ENCODE data around the gene CAMK1D. TPM values are rescaled to one million over a fixed set of nuclear protein-coding genes. Genes with fewer than 3 reads are reported as not detected.
"Not testable (repeated sequence)": the region's sequence is repeated elsewhere in the genome, so short reads cannot be mapped to it uniquely, and the experiment has no call there.

CAMK1D gene
- total RNA-seq, 2 experiments from 2014 or later: 28.8 to 35.3 TPM

DNA sequence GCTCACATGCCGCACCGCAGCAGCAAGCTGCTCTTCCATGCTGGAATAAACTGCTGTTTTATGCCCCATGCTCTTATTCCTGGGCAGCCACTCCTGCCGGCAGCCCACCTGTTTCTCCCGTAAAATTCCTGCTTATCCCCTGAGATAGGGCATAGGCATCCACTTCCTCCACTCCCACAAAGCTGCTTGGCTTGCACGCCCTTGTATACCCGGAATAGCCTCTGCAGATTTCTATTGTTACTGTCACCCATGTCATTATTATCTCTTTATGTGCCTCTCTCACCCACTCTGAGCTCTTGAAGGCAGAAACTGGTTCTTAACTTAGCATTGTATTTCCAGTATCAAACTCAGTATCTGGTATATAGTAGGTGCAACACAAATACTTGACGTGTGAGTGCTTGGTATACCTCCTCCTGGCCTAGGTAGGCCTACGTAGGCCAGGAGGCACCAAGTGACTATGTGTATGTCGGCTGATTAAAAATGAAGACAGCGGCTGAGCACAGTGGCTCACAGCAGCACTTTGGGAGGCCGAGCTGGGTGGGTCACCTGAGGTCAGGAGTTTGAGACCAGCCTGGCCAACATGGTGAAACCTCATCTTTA is 458.8 kb downstream of the CAMK1D start:
- Mint-ChIP-seq H3K27me3 (no peaks in the 10 kb centered on the region), H3K4me1 (ENCODE audit: low read depth) (no peaks in the 10 kb centered on the region), H3K27ac (no peak overlapping the region), H3K4me3 (no peak overlapping the region), H3K36me3 (ENCODE audit: low read depth) (peaks cover 51% of the 10 kb centered on the region), H3K9me3 (no peaks in the 10 kb centered on the region)
- intact Hi-C loops (cut with DNase I, micrococcal nuclease): no loop called here
- no peaks in the 10 kb centered on the region for H3K4me1 ChIP-seq (ENCODE audit: insufficient read depth, low read length)
- no peak overlapping the region for H3K27ac ChIP-seq (ENCODE audit: low read depth in 1 of 2, low read length in 2 of 2)
- CTCF ChIA-PET: no interaction called here
- H3K4me3 ChIP-seq (ENCODE audit: low read length): no peak overlapping the region
- DNase-seq (no peak), ATAC-seq (ENCODE audit: poor library complexity) (no peak)
- H3K27me3 ChIP-seq (ENCODE audit: control insufficient read depth in 1 of 2, insufficient read depth in 2 of 2, low read length in 2 of 2): no peaks in the 10 kb centered on the region
- POLR2A ChIA-PET: no interaction called here
- H3K9me3 ChIP-seq (ENCODE audit: control insufficient read depth in 1 of 2, insufficient read depth in 1 of 2, low read length in 2 of 2): peaks cover 0 to 17% of the 10 kb centered on the region in 2 experiments
- peaks cover 3% of the 10 kb centered on the region for H3K36me3 ChIP-seq (ENCODE audit: insufficient read depth, low read length)
- TF ChIP-seq, protein P1, sequence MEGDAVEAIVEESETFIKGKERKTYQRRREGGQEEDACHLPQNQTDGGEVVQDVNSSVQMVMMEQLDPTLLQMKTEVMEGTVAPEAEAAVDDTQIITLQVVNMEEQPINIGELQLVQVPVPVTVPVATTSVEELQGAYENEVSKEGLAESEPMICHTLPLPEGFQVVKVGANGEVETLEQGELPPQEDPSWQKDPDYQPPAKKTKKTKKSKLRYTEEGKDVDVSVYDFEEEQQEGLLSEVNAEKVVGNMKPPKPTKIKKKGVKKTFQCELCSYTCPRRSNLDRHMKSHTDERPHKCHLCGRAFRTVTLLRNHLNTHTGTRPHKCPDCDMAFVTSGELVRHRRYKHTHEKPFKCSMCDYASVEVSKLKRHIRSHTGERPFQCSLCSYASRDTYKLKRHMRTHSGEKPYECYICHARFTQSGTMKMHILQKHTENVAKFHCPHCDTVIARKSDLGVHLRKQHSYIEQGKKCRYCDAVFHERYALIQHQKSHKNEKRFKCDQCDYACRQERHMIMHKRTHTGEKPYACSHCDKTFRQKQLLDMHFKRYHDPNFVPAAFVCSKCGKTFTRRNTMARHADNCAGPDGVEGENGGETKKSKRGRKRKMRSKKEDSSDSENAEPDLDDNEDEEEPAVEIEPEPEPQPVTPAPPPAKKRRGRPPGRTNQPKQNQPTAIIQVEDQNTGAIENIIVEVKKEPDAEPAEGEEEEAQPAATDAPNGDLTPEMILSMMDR (IDR thresholded peaks at IDR 0.05): no peak

DNA sequence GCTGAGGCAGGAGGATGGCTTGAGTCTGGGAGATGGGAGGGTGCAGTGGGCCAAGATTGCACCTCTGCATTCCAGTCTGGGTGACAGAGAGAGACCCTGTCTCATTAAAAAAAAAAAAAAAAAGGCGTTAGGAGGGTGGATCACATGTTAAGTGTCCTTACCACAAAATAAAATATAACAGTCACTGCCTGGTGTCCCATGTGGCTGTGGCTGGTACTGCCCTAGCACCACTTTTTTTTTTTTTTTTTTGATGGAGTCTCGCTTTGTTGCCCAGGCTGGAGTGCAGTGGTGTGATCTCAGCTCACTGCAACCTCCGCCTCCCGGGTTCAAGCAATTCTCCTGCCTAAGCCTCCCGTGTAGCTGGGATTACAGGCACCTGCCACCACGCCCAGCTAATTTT is 460.7 kb downstream of the CAMK1D start:
- ATAC-seq (ENCODE audit: poor library complexity); H3K27me3 Mint-ChIP-seq; intact Hi-C loops (cut with DNase I, micrococcal nuclease); H3K4me3 ChIP-seq (ENCODE audit: low read length); CTCF ChIA-PET; H3K27ac Mint-ChIP-seq; POLR2A ChIA-PET; DNase-seq; H3K27ac ChIP-seq (ENCODE audit: low read depth in 1 of 2, low read length in 2 of 2); H3K4me1 ChIP-seq (ENCODE audit: insufficient read depth, low read length); H3K4me1 Mint-ChIP-seq (ENCODE audit: low read depth); H3K9me3 Mint-ChIP-seq; H3K27me3 ChIP-seq (ENCODE audit: control insufficient read depth in 1 of 2, insufficient read depth in 2 of 2, low read length in 2 of 2); H3K4me3 Mint-ChIP-seq: not testable (repeated sequence)
- peaks cover 71% of the 10 kb centered on the region for H3K36me3 Mint-ChIP-seq (ENCODE audit: low read depth)
- H3K36me3 ChIP-seq (ENCODE audit: insufficient read depth, low read length): peaks cover 17% of the 10 kb centered on the region
- H3K9me3 ChIP-seq (ENCODE audit: control insufficient read depth in 1 of 2, insufficient read depth in 1 of 2, low read length in 2 of 2): peaks cover 0 to 28% of the 10 kb centered on the region in 2 experiments

DNA sequence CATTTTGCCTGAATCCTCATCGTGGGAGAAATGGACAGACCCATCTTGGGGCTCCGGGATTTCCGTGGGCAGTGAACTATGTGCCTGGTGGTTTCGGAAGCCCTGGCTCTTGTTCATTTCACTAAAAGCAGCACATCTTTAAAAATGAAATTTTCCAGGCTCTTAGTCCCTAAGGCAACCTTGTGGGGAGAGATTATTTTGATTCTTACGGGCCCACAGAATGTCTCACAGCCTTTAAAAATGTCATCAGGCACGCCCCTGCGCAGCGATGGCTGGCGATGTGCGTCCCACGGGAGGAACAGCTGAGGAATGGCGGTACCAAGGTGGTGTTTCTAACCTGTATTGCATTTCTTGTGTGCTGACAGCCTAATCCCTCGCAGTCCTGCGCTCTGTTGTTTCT is 462.5 kb downstream of the CAMK1D start:
- POLR2A ChIA-PET: no interaction called here
- Mint-ChIP-seq H3K4me3 (no peak overlapping the region), H3K27me3 (no peaks in the 10 kb centered on the region), H3K36me3 (ENCODE audit: low read depth) (peaks cover 83% of the 10 kb centered on the region), H3K9me3 (peaks cover 6% of the 10 kb centered on the region), H3K4me1 (ENCODE audit: low read depth) (no peaks in the 10 kb centered on the region), H3K27ac (no peak overlapping the region)
- Histone ChIP-seq H3K27ac (ENCODE audit: low read depth in 1 of 2, low read length in 2 of 2) (no peak overlapping the region), H3K4me1 (ENCODE audit: insufficient read depth, low read length) (no peaks in the 10 kb centered on the region), H3K4me3 (ENCODE audit: low read length) (no peak overlapping the region), H3K36me3 (ENCODE audit: insufficient read depth, low read length) (peaks cover 20% of the 10 kb centered on the region), H3K27me3 (ENCODE audit: control insufficient read depth in 1 of 2, insufficient read depth in 2 of 2, low read length in 2 of 2) (no peaks in the 10 kb centered on the region), H3K9me3 (ENCODE audit: control insufficient read depth in 1 of 2, insufficient read depth in 1 of 2, low read length in 2 of 2) (peaks cover 0 to 28% of the 10 kb centered on the region in 2 experiments)
- ATAC-seq (ENCODE audit: poor library complexity): no peak
- CTCF ChIA-PET: no interaction called here
- DNase-seq: no peak
- intact Hi-C loops (cut with DNase I, micrococcal nuclease): no loop called here
- TF ChIP-seq, protein P1 (IDR thresholded peaks at IDR 0.05): no peak

DNA sequence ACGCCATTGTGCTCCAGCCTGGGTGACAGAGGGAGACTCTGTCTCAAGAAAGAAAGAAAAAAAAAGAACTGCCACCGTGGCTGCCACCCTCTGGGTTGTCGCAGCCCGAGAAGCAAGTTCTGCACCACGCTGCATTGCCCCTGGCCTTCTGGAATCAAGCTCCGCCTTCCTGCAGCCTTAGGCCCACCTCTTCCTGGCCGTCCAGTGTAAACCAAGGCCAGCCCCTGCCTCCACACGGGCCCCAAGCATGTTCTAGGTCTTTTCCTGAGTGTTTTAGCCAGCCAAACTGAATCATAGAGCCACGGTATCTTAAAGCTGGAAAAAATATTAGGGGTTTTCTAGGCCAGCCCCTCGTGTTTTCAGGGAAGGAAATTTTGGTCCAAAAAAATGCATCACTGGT is 463.2 kb downstream of the CAMK1D start:
- ChIA-PET CTCF (no interaction called here), POLR2A (no interaction called here)
- Histone ChIP-seq H3K9me3 (ENCODE audit: control insufficient read depth in 1 of 2, insufficient read depth in 1 of 2, low read length in 2 of 2) (peaks cover 0 to 26% of the 10 kb centered on the region in 2 experiments), H3K27ac (ENCODE audit: low read depth in 1 of 2, low read length in 2 of 2) (no peak overlapping the region), H3K36me3 (ENCODE audit: insufficient read depth, low read length) (peaks cover 20% of the 10 kb centered on the region), H3K4me3 (ENCODE audit: low read length) (no peak overlapping the region), H3K4me1 (ENCODE audit: insufficient read depth, low read length) (no peaks in the 10 kb centered on the region), H3K27me3 (ENCODE audit: control insufficient read depth in 1 of 2, insufficient read depth in 2 of 2, low read length in 2 of 2) (no peaks in the 10 kb centered on the region)
- Mint-ChIP-seq H3K36me3 (ENCODE audit: low read depth) (peaks cover 84% of the 10 kb centered on the region), H3K4me3 (no peak overlapping the region), H3K9me3 (peaks cover 6% of the 10 kb centered on the region), H3K4me1 (ENCODE audit: low read depth) (no peaks in the 10 kb centered on the region), H3K27me3 (no peaks in the 10 kb centered on the region), H3K27ac (no peak overlapping the region)
- ATAC-seq (ENCODE audit: poor library complexity): no peak
- TF ChIP-seq, protein P1 (IDR thresholded peaks at IDR 0.05): no peak
- DNase-seq: no peak
- intact Hi-C loops (cut with DNase I, micrococcal nuclease): no loop called here

Data from CD4-positive, alpha-beta T cell (primary cell).